ENCODE results near the gene TTC27.

- TF ChIP-seq USF2 (CRISPR knock-in tag; IDR thresholded peaks at IDR 0.05) (no peak), CTCF (IDR thresholded peaks at IDR 0.05) (no peak), CBFB (CRISPR knock-in tag; IDR thresholded peaks at IDR 0.05; ENCODE audit: low read depth) (no peak), ESRRA (CRISPR knock-in tag; IDR thresholded peaks at IDR 0.05; ENCODE audit: borderline replicate concordance) (no peak), ZNF423 (CRISPR knock-in tag; IDR thresholded peaks at IDR 0.05) (no peak), ATF6 (CRISPR knock-in tag; IDR thresholded peaks at IDR 0.05) (no peak), ZNF121 (CRISPR knock-in tag; IDR thresholded peaks at IDR 0.05) (no peak), IRF2 (CRISPR knock-in tag; IDR thresholded peaks at IDR 0.05; ENCODE audit: borderline replicate concordance, low read depth) (no peak), ATF3 (CRISPR knock-in tag; conservative IDR thresholded peaks at IDR 0.05) (no peak), NR3C1 (CRISPR knock-in tag; conservative IDR thresholded peaks at IDR 0.05; ENCODE audit: low read depth) (no peak), SP1 (CRISPR knock-in tag; conservative IDR thresholded peaks at IDR 0.05) (no peak), FOXP4 (CRISPR knock-in tag; IDR thresholded peaks at IDR 0.05) (no peak), ZNF317 (CRISPR knock-in tag; IDR thresholded peaks at IDR 0.05; ENCODE audit: borderline replicate concordance, low read depth) (no peak), E2F5 (CRISPR knock-in tag; IDR thresholded peaks at IDR 0.05) (no peak)
These were observed 229.0 kb downstream of the TTC27 start for GRCh38 chr2:32856891-32857290.

Measured in WTC11 (cell line).